Mesenchymal stem cell (in vitro differentiated cells and primary cell): ENCODE measurements around the gene ENHO.

Experiments used
- DNase-seq: peaks from one replicate; pipeline ENCODE4 v3.0.0-alpha.2; 2013
- H2AFZ ChIP-seq: one replicate; pipeline ENCODE4 v1.6.1; 2013; ENCODE audit warnings: low read depth, mild to moderate bottlenecking, control low read depth, inconsistent platforms, low read length, moderate library complexity
- H2AK5ac ChIP-seq: 2 replicates; pipeline ENCODE4 v1.6.1; 2013; ENCODE audit warnings: low read length, moderate library complexity, mild to moderate bottlenecking, inconsistent platforms; ENCODE audit not compliant: severe bottlenecking
- H2BK120ac ChIP-seq: one replicate; pipeline ENCODE4 v1.6.1; 2013; ENCODE audit warnings: low read depth, mild to moderate bottlenecking, inconsistent platforms, low read length, moderate library complexity
- H2BK12ac ChIP-seq, 2 experiments: one replicate each; pipeline ENCODE4 v1.6.1; 2013; ENCODE audit warnings: inconsistent platforms in 2 of 2, low read length in 2 of 2, mild to moderate bottlenecking in 2 of 2, moderate library complexity in 2 of 2, control low read depth in 1 of 2
- H2BK15ac ChIP-seq: one replicate; pipeline ENCODE4 v1.6.1; 2013; ENCODE audit warnings: mild to moderate bottlenecking, low read depth, inconsistent platforms; ENCODE audit not compliant: poor library complexity, severe bottlenecking
- H2BK5ac ChIP-seq: 2 replicates; pipeline ENCODE4 v1.6.1; 2013; ENCODE audit warnings: low read depth, mild to moderate bottlenecking, low read length, control low read depth, inconsistent platforms; ENCODE audit not compliant: poor library complexity, severe bottlenecking
- H3K14ac ChIP-seq, 2 experiments: one replicate each; pipeline ENCODE4 v1.6.1; 2013; ENCODE audit warnings: inconsistent platforms in 2 of 2, low read length in 2 of 2, control low read depth in 1 of 2, mild to moderate bottlenecking in 1 of 2, moderate library complexity in 1 of 2
- H3K18ac ChIP-seq, 2 experiments: one replicate each; pipeline ENCODE4 v1.6.1; 2013; ENCODE audit warnings: inconsistent platforms in 2 of 2, low read length in 2 of 2, control low read depth in 1 of 2, low read depth in 1 of 2, mild to moderate bottlenecking in 1 of 2
- H3K23ac ChIP-seq, 2 experiments: one replicate each; pipeline ENCODE4 v1.6.1; 2013; ENCODE audit warnings: inconsistent platforms in 2 of 2, low read length in 2 of 2, mild to moderate bottlenecking in 2 of 2, moderate library complexity in 2 of 2, control low read depth in 1 of 2
- H3K27ac ChIP-seq: 2 replicates; pipeline ENCODE4 v1.5.1; 2013; ENCODE audit warnings: mild to moderate bottlenecking, moderate library complexity, low read length, control low read depth, inconsistent platforms; ENCODE audit not compliant: poor library complexity, severe bottlenecking
- H3K27me3 ChIP-seq, 2 experiments: 2 replicates each; pipeline versions ENCODE4 v1.6.1 to v1.7.0; 2013; ENCODE audit warnings: low read length in 2 of 2, mild to moderate bottlenecking in 2 of 2, moderate library complexity in 2 of 2, control low read depth in 1 of 2, inconsistent platforms in 1 of 2; ENCODE audit not compliant: control insufficient read depth in 1 of 2, insufficient read depth in 1 of 2
- H3K36me3 ChIP-seq, 2 experiments: 2 replicates each; pipeline versions ENCODE4 v1.6.1 to v1.7.0; 2013; ENCODE audit warnings: low read length in 2 of 2, control low read depth in 1 of 2, inconsistent platforms in 1 of 2, low read depth in 1 of 2, mild to moderate bottlenecking in 1 of 2; ENCODE audit not compliant: insufficient read depth in 2 of 2, control insufficient read depth in 1 of 2
- H3K4ac ChIP-seq, 2 experiments: one replicate each; pipeline ENCODE4 v1.6.1; 2013; ENCODE audit warnings: inconsistent platforms in 2 of 2, low read length in 2 of 2, mild to moderate bottlenecking in 2 of 2, moderate library complexity in 2 of 2, control low read depth in 1 of 2, low read depth in 1 of 2
- H3K4me1 ChIP-seq: 2 replicates; pipeline ENCODE4 v1.6.1; 2013; ENCODE audit warnings: low read depth, low read length, control low read depth; ENCODE audit not compliant: control insufficient read depth, insufficient read depth
- H3K4me2 ChIP-seq: 2 replicates; pipeline ENCODE4 v1.6.1; 2013; ENCODE audit warnings: low read length, mild to moderate bottlenecking, inconsistent platforms; ENCODE audit not compliant: poor library complexity, severe bottlenecking
- H3K4me3 ChIP-seq, 2 experiments: 2 replicates each; pipeline versions ENCODE4 v1.5.1 to v1.7.0; 2013; ENCODE audit warnings: low read length in 2 of 2, mild to moderate bottlenecking in 2 of 2, control low read depth in 1 of 2, low read depth in 1 of 2; ENCODE audit not compliant: insufficient read depth in 1 of 2
- H3K79me1 ChIP-seq: replicated peaks from 2 replicates; pipeline ENCODE4 v1.6.1; 2013; ENCODE audit warnings: mild to moderate bottlenecking, control low read depth, low read length, inconsistent platforms; ENCODE audit not compliant: poor library complexity, severe bottlenecking
- H3K9ac ChIP-seq: 2 replicates; pipeline ENCODE4 v1.7.0; 2013; ENCODE audit warnings: mild to moderate bottlenecking, low read length, moderate library complexity
- H3K9me3 ChIP-seq: 2 replicates; pipeline ENCODE4 v1.7.0; 2013; ENCODE audit warnings: mild to moderate bottlenecking, low read length; ENCODE audit not compliant: control insufficient read depth
- H4K8ac ChIP-seq: one replicate; pipeline ENCODE4 v1.6.1; 2013; ENCODE audit warnings: inconsistent platforms, mild to moderate bottlenecking, low read length, moderate library complexity
- H4K91ac ChIP-seq: one replicate; pipeline ENCODE4 v1.6.1; 2013; ENCODE audit warnings: mild to moderate bottlenecking, low read length, inconsistent platforms
- WGBS: methylation state at CpG from one replicate; pipeline ENCODE4 v1.1.7; 2013; ENCODE audit warnings: mixed read lengths; 5-methylcytosine and 5-hydroxymethylcytosine counted together

ENHO gene

DNA sequence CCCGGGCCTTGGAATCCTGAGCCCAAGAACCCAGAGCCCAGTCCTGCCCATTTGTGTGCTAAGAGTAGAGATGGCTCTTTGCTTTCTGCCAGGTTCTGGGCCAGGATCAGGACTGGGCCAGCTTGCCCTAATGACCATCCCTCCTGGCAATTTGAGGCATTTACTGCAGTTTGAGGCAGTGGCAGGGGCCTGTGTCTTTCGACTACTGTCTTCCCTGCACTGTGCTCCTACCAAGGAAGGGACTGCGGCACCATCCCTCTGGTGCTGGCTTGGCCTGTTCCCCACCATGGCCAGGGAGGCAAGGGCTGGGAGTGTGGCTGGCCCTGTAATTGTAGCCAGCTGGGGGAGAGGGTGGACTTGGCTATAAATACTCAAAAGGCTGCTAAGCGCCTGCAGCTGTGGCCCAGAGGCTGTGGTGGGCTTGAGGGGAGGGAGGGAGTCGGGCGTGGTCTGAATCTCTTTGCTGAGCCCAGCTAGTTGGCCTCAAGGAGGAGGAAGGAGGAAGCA lies 4.6 kb downstream of the ENHO start:
- Histone ChIP-seq H2AK5ac (no peak overlapping the region), H3K18ac (no peak overlapping the region), H3K23ac (no peak overlapping the region), H4K8ac (no peak overlapping the region), H3K79me1 (no peaks in the 10 kb centered on the region), H2AFZ (no peak overlapping the region), H3K27me3 (peaks cover 46 to 71% of the 10 kb centered on the region in 2 experiments), H2BK15ac (no peak overlapping the region), H3K9me3 (no peaks in the 10 kb centered on the region), H2BK12ac (no peak overlapping the region), H3K27ac (no peak overlapping the region), H2BK5ac (no peak overlapping the region), H3K36me3 (no peaks in the 10 kb centered on the region), H2BK120ac (no peak overlapping the region), H3K4me3 (no peak overlapping the region), H3K4ac (no peak overlapping the region), H4K91ac (no peak overlapping the region), H3K4me2 (no peak overlapping the region), H3K14ac (no peak overlapping the region), H3K9ac (no peak overlapping the region), H3K4me1 (peaks cover 5% of the 10 kb centered on the region)
- DNase-seq, result no peak
- 83% methylated on average over 6 of the region's 6 CpGs for WGBS

DNA sequence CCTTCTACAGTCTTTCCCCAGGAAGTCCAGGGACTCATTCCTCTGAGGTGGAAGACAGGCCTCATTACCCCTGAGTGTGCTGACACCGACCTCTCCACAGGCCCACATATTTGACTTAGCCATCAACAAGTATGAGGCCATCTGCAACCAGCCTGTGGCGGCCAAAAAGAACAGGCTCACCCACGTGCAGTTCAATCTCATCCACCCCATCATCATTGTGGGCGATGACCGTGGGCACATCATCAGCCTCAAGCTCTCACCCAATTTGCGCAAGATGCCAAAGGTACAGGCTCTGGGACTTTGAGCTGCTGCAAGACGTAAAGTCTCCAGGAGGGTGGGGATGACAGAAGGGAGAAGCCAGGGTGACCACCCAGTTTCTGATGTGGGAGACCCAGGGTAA lies 5.6 kb downstream of the ENHO start:
- DNase-seq, result no peak
- H2BK120ac ChIP-seq, result no peak overlapping the region
- no peak overlapping the region for H3K18ac ChIP-seq
- H2AK5ac ChIP-seq, result no peak overlapping the region
- H2BK5ac ChIP-seq, result no peak overlapping the region
- no peaks in the 10 kb centered on the region for H3K79me1 ChIP-seq
- H3K4ac ChIP-seq, result no peak overlapping the region
- no peak overlapping the region for H2BK15ac ChIP-seq
- no peak overlapping the region for H3K14ac ChIP-seq
- H4K91ac ChIP-seq, result no peak overlapping the region
- H2AFZ ChIP-seq, result no peak overlapping the region
- no peaks in the 10 kb centered on the region for H3K4me1 ChIP-seq
- WGBS, result 86% methylated on average over 7 of the region's 7 CpGs
- H3K9me3 ChIP-seq, result no peaks in the 10 kb centered on the region
- H2BK12ac ChIP-seq, result no peak overlapping the region
- peaks cover 42 to 77% of the 10 kb centered on the region in 2 experiments for H3K27me3 ChIP-seq
- no peak overlapping the region for H3K9ac ChIP-seq
- no peak overlapping the region for H3K4me3 ChIP-seq
- H3K36me3 ChIP-seq, result no peaks in the 10 kb centered on the region
- no peak overlapping the region for H3K23ac ChIP-seq
- H3K4me2 ChIP-seq, result no peak overlapping the region
- no peak overlapping the region for H3K27ac ChIP-seq
- H4K8ac ChIP-seq, result no peak overlapping the region

DNA sequence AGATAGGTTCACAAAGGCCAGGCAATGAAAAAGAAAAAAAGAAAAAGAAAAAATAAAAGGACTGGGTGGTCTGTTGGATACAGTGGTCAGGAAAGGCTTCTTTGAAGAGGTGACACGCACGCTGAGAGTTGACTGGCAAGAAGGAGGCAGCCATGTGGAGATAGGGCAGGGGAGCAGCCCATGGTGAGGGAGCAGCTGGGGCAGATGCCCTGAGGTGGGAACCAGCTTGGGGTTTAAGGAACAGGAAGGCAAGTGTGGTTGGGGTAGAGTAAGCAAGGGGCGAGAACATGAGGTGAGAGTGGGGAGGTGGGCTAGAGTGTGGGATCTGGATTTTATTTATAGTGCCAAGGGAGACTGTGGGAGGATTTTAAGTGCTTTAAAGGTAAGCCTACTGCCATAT lies 6.8 kb downstream of the ENHO start:
- Histone ChIP-seq H2AFZ (no peak overlapping the region), H4K91ac (no peak overlapping the region), H2BK5ac (no peak overlapping the region), H2AK5ac (no peak overlapping the region), H3K4me2 (no peak overlapping the region), H3K14ac (no peak overlapping the region), H3K18ac (no peak overlapping the region), H3K4me1 (no peaks in the 10 kb centered on the region), H3K4ac (no peak overlapping the region), H3K27me3 (peaks cover 36 to 77% of the 10 kb centered on the region in 2 experiments), H3K23ac (no peak overlapping the region), H3K9me3 (no peaks in the 10 kb centered on the region), H2BK12ac (no peak overlapping the region), H3K36me3 (no peaks in the 10 kb centered on the region), H2BK120ac (no peak overlapping the region), H4K8ac (no peak overlapping the region), H2BK15ac (no peak overlapping the region), H3K9ac (no peak overlapping the region), H3K79me1 (no peaks in the 10 kb centered on the region), H3K27ac (no peak overlapping the region), H3K4me3 (no peak overlapping the region)
- DNase-seq, result no peak
- 92% methylated on average over 3 of the region's 3 CpGs for WGBS

DNA sequence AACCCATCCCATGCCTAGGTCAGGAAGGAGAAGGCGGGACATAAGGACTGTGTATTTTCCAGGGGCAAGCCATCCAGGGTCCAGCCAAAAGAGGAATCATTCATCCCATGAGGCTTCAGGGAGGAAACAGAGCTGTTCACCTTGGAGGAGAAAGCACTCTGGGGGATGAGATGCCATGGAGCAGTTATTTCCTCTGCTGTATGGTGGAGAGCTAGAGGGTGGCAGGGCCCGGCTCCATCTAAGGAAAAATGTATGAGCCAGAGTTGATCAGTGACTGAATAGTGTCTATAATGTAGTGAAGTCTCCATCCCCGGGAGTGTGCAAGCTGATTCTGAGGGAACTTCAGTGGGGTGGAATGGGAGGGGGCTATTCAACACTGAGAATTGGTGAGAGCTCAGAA lies 8.0 kb downstream of the ENHO start:
- Histone ChIP-seq H3K9ac (no peak overlapping the region), H3K18ac (no peak overlapping the region), H3K27me3 (peaks cover 36 to 77% of the 10 kb centered on the region in 2 experiments), H3K9me3 (no peaks in the 10 kb centered on the region), H3K14ac (no peak overlapping the region), H2BK15ac (no peak overlapping the region), H3K36me3 (no peaks in the 10 kb centered on the region), H2BK12ac (no peak overlapping the region), H2BK120ac (no peak overlapping the region), H3K4ac (no peak overlapping the region), H4K91ac (no peak overlapping the region), H3K4me3 (no peak overlapping the region), H2AFZ (no peak overlapping the region), H3K23ac (no peak overlapping the region), H2AK5ac (no peak overlapping the region), H2BK5ac (no peak overlapping the region), H3K4me2 (no peak overlapping the region), H4K8ac (no peak overlapping the region), H3K4me1 (no peaks in the 10 kb centered on the region), H3K27ac (no peak overlapping the region), H3K79me1 (no peaks in the 10 kb centered on the region)
- WGBS, result 85% methylated on average over 3 of the region's 3 CpGs
- DNase-seq, result no peak
